ENCODE measurements around the gene DDX27. TPM values are rescaled to one million over a fixed set of nuclear protein-coding genes. Genes with fewer than 3 reads are reported as not detected.
A peak's percentile ranks its signal among the peaks of the same experiment; 100 is the strongest.
"Not testable (repeated sequence)": the region's sequence is repeated elsewhere in the genome, so short reads cannot be mapped to it uniquely, and the experiment has no call there.

Gene DDX27
- total RNA-seq, 2 donors from 2014 or later, result 18.2 to 42.8 TPM

DNA sequence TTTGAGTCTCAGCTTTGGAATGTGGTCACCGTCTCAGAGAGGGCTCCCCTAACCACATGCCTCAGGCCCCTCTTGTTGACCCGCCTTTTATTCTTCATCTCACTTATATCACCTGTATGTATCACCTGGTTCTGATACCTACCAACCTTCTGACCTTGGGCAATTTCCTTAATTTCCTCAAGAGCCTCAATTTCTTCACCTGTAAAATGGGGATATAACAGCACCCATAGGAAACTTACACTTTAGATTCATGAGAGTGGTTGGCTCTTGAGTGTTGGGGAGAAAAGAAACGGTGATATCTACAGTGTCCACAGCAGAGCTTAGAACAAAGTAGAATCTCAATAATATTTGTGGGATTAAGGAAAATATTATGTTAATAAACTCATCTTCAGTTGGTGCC is 4.0 kb upstream of the DDX27 start:
- Histone ChIP-seq H3K27ac (no peak overlapping the region), H3K4me3 (no peak overlapping the region), H3K36me3 (replicated peaks in 1 of 2; ENCODE audit: insufficient read depth in 1 of 2, low read depth in 2 of 2) (no peaks in the 10 kb centered on the region), H3K27me3 (no peaks in the 10 kb centered on the region), H3K9me3 (no peaks in the 10 kb centered on the region), H3K4me1 (peaks cover 32% of the 10 kb centered on the region)
- TF ChIP-seq, protein P1, sequence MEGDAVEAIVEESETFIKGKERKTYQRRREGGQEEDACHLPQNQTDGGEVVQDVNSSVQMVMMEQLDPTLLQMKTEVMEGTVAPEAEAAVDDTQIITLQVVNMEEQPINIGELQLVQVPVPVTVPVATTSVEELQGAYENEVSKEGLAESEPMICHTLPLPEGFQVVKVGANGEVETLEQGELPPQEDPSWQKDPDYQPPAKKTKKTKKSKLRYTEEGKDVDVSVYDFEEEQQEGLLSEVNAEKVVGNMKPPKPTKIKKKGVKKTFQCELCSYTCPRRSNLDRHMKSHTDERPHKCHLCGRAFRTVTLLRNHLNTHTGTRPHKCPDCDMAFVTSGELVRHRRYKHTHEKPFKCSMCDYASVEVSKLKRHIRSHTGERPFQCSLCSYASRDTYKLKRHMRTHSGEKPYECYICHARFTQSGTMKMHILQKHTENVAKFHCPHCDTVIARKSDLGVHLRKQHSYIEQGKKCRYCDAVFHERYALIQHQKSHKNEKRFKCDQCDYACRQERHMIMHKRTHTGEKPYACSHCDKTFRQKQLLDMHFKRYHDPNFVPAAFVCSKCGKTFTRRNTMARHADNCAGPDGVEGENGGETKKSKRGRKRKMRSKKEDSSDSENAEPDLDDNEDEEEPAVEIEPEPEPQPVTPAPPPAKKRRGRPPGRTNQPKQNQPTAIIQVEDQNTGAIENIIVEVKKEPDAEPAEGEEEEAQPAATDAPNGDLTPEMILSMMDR (IDR thresholded peaks at IDR 0.05), result no peak
- TF ChIP-seq POLR2A (IDR thresholded peaks at IDR 0.05), result no peak
- DNase-seq (no peak), ATAC-seq (no peak)
- WGBS, 2 donors, result 87 to 94% methylated on average over 3 of the region's 3 CpGs
- intact Hi-C loops (cut with DNase I), result loop anchor here (5.0 kb wide), 1 partner anchor 83 kb away; no protein-coding TSS in a partner anchor

DNA sequence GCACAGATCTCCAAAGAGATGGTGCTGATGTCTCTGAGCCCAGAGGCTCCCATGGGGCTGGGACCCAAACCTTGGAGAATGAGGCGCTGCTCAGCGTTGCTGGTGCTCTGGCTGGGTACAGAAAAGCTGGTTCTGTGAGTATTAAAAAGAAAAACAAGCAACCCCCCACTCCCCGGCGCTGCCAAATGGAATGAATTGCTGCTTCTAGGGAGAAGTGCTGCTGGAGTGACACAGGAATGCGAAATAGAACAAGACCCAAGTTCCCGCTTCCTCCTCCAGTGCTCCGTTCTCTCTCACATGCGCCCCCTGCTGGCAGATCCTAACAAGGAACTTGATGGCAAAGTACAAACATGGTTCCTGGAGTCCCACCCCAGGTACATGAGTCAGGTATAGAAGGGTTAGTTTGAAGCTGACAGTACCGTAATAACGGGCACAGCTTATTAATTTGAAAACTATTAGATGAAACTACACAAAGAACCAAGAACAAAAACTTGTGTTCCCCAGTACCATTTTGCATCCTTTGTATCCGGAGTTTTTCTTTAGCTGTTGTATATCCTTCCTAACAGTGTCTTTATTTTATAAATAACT is 2.1 kb upstream of the DDX27 start:
- intact Hi-C loops (cut with DNase I), result loop anchor here (5.0 kb wide), 1 partner anchor 85 kb away; no protein-coding TSS in a partner anchor
- Histone ChIP-seq H3K4me1 (peaks cover 24% of the 10 kb centered on the region), H3K9me3 (no peaks in the 10 kb centered on the region), H3K27me3 (no peaks in the 10 kb centered on the region), H3K27ac (peak overlapping the region in 2 of 4 donors; percentile 47 to 60), H3K4me3 (no peak overlapping the region), H3K36me3 (replicated peaks in 1 of 2; ENCODE audit: insufficient read depth in 1 of 2, low read depth in 2 of 2) (no peaks in the 10 kb centered on the region)
- TF ChIP-seq POLR2A (IDR thresholded peaks at IDR 0.05), result no peak
- TF ChIP-seq, protein P1 (IDR thresholded peaks at IDR 0.05), result peak; percentile 68 to 95 (median 89)
- ATAC-seq (peak; percentile 65), DNase-seq (peak; percentile 95 to 97 (median 96))
- 14 to 19% methylated on average over 11 of the region's 11 CpGs for WGBS, 2 donors

DNA sequence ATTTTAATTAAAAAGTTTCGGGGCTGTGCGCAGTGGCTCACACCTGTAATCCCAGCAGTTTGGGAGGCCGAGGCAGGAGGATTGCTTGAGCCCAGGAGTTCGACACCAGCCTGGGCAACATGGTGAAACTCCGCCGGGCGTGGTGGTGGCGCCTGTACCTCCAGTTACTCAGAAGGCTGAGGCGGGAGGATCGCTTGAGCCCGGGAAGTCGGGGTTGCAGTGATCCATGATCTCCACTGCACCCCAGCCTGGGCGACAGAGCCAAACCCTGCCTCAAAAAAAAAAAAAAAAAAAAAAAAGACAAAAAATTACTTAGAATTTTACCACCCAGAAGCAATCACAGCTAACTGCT is 501 bp upstream of the DDX27 start:
- H3K9me3 ChIP-seq; H3K36me3 ChIP-seq (replicated peaks in 1 of 2; ENCODE audit: insufficient read depth in 1 of 2, low read depth in 2 of 2); H3K4me3 ChIP-seq; ATAC-seq; H3K27me3 ChIP-seq: not testable (repeated sequence)
- intact Hi-C loops (cut with DNase I), result loop anchor here (5.0 kb wide), 1 partner anchor 86 kb away; no protein-coding TSS in a partner anchor
- Histone ChIP-seq H3K27ac (peak overlapping the region in 3 of 4 donors; percentile 62 to 87 (median 73)), H3K4me1 (peaks cover 24% of the 10 kb centered on the region)
- DNase-seq, result peak; percentile 25 to 46 (median 40)
- 52 to 67% methylated on average over 9 to 13 of the region's 13 CpGs for WGBS, 2 donors

DNA sequence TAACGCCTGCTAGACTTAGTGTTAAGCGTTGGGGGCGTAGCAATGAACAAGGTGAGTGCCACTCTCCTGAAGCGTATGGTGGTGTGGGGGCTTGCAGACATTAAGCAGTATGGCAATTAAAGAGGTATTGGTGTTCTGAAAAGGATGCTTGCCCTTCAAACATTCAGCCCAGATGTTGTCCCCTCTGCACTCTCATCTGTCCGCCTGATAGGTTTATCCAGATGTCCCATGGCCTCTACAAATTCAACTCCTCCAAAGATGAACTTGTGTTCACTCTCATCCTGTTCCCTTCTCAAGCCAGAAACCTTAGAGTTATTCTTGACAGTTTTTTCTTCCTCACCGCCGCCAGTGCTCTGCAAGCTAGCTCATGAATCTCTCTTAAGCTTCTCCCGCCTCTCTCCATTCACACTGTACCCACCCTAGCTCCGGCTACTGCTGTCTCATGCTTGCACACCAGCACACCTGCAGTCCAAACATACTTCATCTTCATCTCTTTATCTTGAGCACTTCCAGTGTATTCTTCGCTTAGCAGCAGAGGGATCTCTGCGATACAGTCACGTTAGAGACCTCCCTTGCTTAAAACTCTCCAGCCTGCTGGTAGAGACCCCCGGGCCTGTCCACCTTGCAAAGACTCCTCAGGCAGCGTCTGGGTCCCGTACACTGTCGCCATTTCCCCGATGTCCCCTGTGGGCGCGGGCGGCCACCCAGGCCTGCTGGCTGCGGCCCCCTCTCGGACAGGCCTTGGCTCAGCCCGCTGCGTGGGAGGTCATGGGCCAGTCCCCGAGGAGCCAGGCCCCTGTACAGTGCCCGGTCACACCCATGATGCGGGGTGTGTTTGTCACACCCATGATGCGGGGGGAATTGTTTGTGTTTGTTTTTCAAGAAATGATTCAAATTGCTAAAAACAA is 962 bp downstream of the DDX27 start:
- Histone ChIP-seq H3K27me3 (no peaks in the 10 kb centered on the region), H3K36me3 (replicated peaks in 1 of 2; ENCODE audit: insufficient read depth in 1 of 2, low read depth in 2 of 2) (peaks cover 18 to 21% of the 10 kb centered on the region in 2 donors), H3K4me1 (peaks cover 24% of the 10 kb centered on the region), H3K27ac (peak overlapping the region; percentile 61 to 87 (median 72)), H3K4me3 (peak overlapping the region; percentile 73 to 82), H3K9me3 (no peaks in the 10 kb centered on the region)
- ATAC-seq (no peak), DNase-seq (no peak)
- TF ChIP-seq POLR2A (IDR thresholded peaks at IDR 0.05), result no peak
- TF ChIP-seq, protein P1 (IDR thresholded peaks at IDR 0.05), result no peak
- 66 to 67% methylated on average over 26 of the region's 28 CpGs for WGBS, 2 donors
- intact Hi-C loops (cut with DNase I), result loop anchor here (5.0 kb wide), 1 partner anchor 88 kb away; no protein-coding TSS in a partner anchor

DNA sequence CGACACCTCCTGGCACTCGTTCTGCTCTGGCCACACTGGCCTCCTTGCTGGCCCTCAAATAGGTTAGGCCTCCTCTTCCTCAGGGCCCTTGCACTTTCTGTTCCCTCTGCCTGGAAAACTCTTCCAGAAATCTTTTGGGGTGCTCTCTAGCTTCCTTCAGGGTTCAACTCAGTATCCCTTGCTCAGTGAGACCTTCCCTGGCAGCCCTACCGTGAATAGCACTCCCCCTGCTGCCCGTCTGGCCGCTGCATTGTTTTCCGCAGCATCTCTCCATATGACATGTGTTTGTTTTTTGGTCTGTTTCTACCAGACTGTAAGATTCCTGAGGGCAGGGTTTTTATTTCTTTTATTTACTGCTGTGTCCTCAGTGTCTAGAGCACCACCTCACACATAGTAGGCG is 6.7 kb downstream of the DDX27 start:
- ATAC-seq (no peak), DNase-seq (no peak)
- Histone ChIP-seq H3K9me3 (no peaks in the 10 kb centered on the region), H3K27me3 (no peaks in the 10 kb centered on the region), H3K4me1 (peaks cover 2% of the 10 kb centered on the region), H3K27ac (no peak overlapping the region), H3K4me3 (no peak overlapping the region), H3K36me3 (replicated peaks in 1 of 2; ENCODE audit: insufficient read depth in 1 of 2, low read depth in 2 of 2) (peaks cover 24 to 51% of the 10 kb centered on the region in 2 donors)
- WGBS, 2 donors, result 91 to 96% methylated on average over 7 of the region's 7 CpGs
- intact Hi-C loops (cut with DNase I), result no loop called here
- TF ChIP-seq, protein P1 (IDR thresholded peaks at IDR 0.05), result no peak
- TF ChIP-seq POLR2A (IDR thresholded peaks at IDR 0.05), result no peak
